Measurements from ENCODE around the gene C1orf52.

The C1orf52 gene

DNA sequence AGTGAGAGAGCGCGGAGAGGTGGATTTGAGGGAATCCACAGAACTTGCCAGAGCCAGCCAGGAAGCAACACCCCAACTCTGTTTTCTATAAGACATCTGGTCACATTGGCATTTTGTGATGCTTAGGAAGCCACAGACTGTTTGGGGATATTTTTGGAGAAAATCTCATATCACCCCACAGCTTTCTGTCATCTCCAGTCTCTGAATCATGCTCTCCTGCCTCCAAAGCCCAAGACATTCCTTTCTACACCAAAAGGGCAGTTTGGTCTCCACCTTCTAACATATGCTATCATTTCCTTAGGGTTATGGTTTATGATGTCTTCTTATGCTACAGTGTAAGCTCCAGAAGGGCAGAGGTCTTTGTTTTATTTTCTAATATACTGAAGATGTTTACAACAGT lies 31.4 kb upstream of the C1orf52 start:
- H3K4me1 ChIP-seq (ENCODE audit: control insufficient read depth, insufficient read depth, low read length): peaks cover 5% of the 10 kb centered on the region
- H3K36me3 ChIP-seq (ENCODE audit: control insufficient read depth, insufficient read depth, low read length): no peaks in the 10 kb centered on the region
- H3K27me3 ChIP-seq (ENCODE audit: control insufficient read depth, insufficient read depth, low read length): no peaks in the 10 kb centered on the region
- no peaks in the 10 kb centered on the region for H3K9me3 ChIP-seq (ENCODE audit: control insufficient read depth, low read length)
- no peak overlapping the region for H3K4me3 ChIP-seq (ENCODE audit: low read length)
- no peak overlapping the region for H3K9ac ChIP-seq (ENCODE audit: low read length)

DNA sequence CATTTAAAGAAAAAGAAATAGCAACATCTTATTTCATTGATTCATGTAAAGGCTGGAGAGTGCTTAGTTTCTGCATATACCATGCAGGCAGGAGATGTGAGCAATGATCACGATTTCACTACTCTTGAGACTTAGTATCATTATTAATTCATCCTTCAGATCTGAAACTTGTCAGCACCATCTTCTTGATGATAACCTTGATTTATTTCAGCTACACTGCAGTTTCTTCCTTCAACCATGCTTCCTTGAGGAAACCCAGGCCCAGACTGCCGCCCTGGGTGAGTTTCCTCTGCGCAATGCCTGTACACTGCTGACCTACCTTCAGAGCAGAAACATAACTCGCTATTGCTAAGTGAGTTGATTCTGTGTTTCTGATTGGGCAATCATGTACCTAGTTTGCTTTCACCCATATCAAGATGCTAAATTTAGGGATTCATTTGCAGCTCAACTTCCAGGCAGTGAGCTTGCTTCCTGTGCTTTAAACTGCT lies 30.4 kb upstream of the C1orf52 start:
- Histone ChIP-seq H3K9ac (ENCODE audit: low read length) (no peak overlapping the region), H3K4me3 (ENCODE audit: low read length) (no peak overlapping the region), H3K4me1 (ENCODE audit: control insufficient read depth, insufficient read depth, low read length) (peaks cover 5% of the 10 kb centered on the region), H3K9me3 (ENCODE audit: control insufficient read depth, low read length) (no peaks in the 10 kb centered on the region), H3K27me3 (ENCODE audit: control insufficient read depth, insufficient read depth, low read length) (no peaks in the 10 kb centered on the region), H3K36me3 (ENCODE audit: control insufficient read depth, insufficient read depth, low read length) (no peaks in the 10 kb centered on the region)

DNA sequence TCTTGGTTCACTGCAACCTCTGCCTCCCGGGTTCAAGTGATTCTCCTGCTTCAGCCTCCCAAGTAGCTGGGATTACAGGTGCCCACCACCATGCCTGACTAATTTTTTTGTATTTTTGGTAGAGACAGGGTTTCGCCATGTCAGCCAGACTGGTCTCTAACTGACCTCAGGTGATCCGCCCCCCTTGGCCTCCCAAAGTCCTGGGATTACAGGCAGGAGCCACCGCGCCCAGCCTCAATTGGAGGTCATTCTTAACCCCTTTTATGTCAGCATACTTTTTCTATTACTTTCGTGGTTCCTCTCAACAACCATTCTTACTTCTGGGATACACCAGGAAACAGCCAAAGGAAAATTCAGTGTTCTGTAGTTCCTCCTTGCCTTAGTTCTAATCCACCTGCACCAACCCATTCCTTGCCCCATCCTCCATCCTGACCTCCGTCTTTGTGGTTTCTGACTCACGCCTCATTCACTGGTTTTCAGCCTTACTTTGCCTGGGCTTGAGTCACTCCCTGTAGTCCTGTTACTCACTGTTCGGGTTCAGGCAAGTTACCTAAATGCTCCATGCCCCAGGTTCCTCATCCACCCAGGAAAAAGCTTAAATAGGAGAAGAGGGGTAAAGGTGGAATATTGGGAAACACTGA lies 29.9 kb upstream of the C1orf52 start:
- Histone ChIP-seq H3K9me3 (ENCODE audit: control insufficient read depth, low read length) (no peaks in the 10 kb centered on the region), H3K27me3 (ENCODE audit: control insufficient read depth, insufficient read depth, low read length) (no peaks in the 10 kb centered on the region), H3K9ac (ENCODE audit: low read length) (no peak overlapping the region), H3K4me1 (ENCODE audit: control insufficient read depth, insufficient read depth, low read length) (peaks cover 5% of the 10 kb centered on the region), H3K36me3 (ENCODE audit: control insufficient read depth, insufficient read depth, low read length) (no peaks in the 10 kb centered on the region), H3K4me3 (ENCODE audit: low read length) (no peak overlapping the region)

DNA sequence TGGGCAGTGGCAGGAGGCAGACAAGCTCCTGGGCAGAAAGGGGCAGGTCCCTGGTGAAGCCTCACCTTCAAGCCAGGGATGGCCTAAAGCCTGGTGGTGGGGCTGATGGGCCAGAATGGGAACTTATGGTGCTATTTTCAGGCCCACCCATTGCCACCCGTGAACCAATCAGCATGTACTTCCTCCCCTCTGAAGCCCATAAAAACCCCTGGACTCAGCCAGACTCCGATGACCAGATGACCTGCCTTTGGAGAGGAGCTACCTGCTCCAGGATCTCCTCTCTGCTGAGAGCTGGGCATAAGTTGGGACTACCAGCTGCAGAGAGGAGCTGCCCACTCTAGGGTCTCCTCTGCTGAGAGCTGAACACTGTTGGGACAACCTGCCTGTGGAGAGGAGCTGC lies 24.7 kb upstream of the C1orf52 start:
- H3K9ac ChIP-seq (ENCODE audit: low read length): no peak overlapping the region
- H3K27me3 ChIP-seq (ENCODE audit: control insufficient read depth, insufficient read depth, low read length): no peaks in the 10 kb centered on the region
- H3K9me3 ChIP-seq (ENCODE audit: control insufficient read depth, low read length): no peaks in the 10 kb centered on the region
- H3K36me3 ChIP-seq (ENCODE audit: control insufficient read depth, insufficient read depth, low read length): no peaks in the 10 kb centered on the region
- no peak overlapping the region for H3K4me3 ChIP-seq (ENCODE audit: low read length)
- H3K4me1 ChIP-seq (ENCODE audit: control insufficient read depth, insufficient read depth, low read length): peaks cover 21% of the 10 kb centered on the region

DNA sequence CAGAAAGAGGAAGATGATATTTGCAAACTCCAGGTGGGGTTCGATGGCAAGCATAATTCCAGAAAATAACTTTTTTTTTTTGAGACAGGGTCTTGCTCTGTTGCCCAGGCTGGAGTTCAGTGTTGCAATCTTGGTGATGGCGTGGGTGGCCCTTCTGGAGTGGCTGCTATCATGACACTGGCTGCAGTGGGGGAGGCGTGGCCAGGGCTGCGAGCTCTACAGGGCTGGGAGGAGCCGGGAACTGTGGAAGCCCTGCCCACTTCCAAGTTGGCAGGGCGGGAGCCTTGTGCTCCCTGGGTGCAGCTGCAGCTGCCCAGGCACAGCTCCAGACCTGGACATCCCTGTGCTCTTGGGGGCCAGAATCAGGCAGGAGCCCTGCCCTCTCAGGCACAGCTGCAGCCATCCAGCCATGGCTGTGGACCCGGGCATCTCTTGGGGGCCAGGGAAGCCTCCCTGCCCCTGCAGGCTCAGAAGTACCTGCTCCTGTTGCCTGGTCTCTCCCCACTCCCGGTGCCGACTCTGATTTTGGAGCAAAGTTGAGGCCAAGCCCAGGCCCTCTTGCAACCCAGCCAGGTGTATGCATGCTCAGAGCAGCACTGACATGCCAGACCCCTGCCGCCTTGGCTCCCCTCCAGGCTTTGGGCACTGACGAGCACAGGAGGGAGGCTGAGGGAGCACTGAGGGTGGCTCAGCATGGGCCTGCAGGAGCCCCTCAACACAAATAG lies 24.2 kb upstream of the C1orf52 start:
- H3K36me3 ChIP-seq (ENCODE audit: control insufficient read depth, insufficient read depth, low read length): no peaks in the 10 kb centered on the region

DNA sequence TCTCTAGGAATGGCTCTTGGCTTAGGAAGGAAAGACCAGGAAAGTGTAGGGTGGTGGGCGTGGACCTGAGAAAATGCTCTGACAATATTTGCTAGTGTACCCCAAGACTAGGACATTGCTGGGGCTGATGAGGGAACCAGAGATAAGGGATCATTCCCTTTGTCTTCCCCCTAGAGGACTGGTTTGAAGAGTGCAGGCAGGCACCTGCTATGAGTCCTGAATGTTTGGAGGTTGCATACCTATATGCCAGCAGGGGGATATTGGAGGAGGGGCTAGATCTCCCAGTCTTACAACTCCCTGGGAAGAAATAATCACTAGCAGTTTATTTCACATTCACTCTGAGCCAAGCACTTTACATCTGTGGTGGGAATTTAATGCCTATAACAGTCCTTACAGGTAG lies 23.0 kb upstream of the C1orf52 start:
- Histone ChIP-seq H3K4me3 (ENCODE audit: low read length) (no peak overlapping the region), H3K36me3 (ENCODE audit: control insufficient read depth, insufficient read depth, low read length) (no peaks in the 10 kb centered on the region), H3K4me1 (ENCODE audit: control insufficient read depth, insufficient read depth, low read length) (peaks cover 24% of the 10 kb centered on the region), H3K9ac (ENCODE audit: low read length) (no peak overlapping the region), H3K27me3 (ENCODE audit: control insufficient read depth, insufficient read depth, low read length) (no peaks in the 10 kb centered on the region), H3K9me3 (ENCODE audit: control insufficient read depth, low read length) (no peaks in the 10 kb centered on the region)

More for the DNA sequence above, 24.2 kb upstream of the C1orf52 start:
- H3K27me3 ChIP-seq (ENCODE audit: control insufficient read depth, insufficient read depth, low read length): no peaks in the 10 kb centered on the region
- peaks cover 26% of the 10 kb centered on the region for H3K4me1 ChIP-seq (ENCODE audit: control insufficient read depth, insufficient read depth, low read length)
- H3K9ac ChIP-seq (ENCODE audit: low read length): no peak overlapping the region
- H3K9me3 ChIP-seq (ENCODE audit: control insufficient read depth, low read length): no peaks in the 10 kb centered on the region
- no peak overlapping the region for H3K4me3 ChIP-seq (ENCODE audit: low read length)

DNA sequence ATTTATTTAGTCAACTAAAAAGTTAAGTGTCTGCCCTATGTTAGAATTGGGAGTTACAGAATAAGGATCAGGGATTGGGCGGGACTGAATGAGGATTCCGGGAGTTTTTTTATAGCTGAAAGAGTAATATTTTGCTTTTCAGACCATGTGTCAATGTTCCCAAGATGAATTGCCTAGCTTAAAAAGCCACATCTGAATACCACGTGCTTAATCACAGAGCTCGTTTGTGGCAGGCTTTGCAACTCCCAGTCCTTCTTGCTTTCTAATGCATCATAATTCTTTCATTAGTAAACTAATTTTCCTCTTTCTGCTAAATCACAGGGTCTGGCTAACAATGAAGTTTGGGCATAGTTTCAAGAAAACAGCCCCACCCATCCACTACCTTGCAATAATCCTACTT lies 21.2 kb upstream of the C1orf52 start:
- Histone ChIP-seq H3K9me3 (ENCODE audit: control insufficient read depth, low read length) (no peaks in the 10 kb centered on the region), H3K27me3 (ENCODE audit: control insufficient read depth, insufficient read depth, low read length) (no peaks in the 10 kb centered on the region), H3K4me3 (ENCODE audit: low read length) (no peak overlapping the region), H3K36me3 (ENCODE audit: control insufficient read depth, insufficient read depth, low read length) (no peaks in the 10 kb centered on the region), H3K4me1 (ENCODE audit: control insufficient read depth, insufficient read depth, low read length) (peaks cover 28% of the 10 kb centered on the region), H3K9ac (ENCODE audit: low read length) (no peak overlapping the region)

DNA sequence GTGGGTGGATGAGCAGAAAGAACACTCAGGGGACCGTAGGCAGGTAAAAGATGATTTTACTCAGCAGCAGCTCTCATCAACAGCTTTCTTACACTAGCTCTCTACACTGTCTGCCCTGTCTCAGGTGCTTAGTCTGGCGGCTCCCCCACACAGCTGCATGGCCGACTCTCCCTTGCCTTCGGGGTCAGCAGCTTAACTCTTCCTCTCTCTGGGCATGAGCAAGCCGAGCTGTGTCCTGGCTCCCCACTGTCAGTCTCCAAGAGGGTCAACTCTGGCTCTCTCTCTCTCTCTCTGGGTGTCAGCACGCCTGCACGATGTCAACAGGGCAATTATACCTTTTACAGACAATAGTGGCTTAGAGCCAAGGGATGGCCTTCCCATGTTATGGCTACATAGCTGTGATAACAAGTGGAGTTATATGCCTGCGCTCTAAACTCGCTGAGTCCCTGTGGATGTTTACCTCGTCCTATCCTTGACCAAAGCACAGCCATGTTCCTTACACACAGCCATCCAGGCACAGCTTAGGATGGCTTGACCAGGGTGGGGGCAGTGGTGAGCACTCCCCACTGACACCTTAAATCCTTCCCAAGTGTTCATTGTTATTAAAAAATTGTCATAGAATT lies 20.1 kb upstream of the C1orf52 start:
- Histone ChIP-seq H3K27me3 (ENCODE audit: control insufficient read depth, insufficient read depth, low read length) (no peaks in the 10 kb centered on the region), H3K36me3 (ENCODE audit: control insufficient read depth, insufficient read depth, low read length) (no peaks in the 10 kb centered on the region), H3K4me1 (ENCODE audit: control insufficient read depth, insufficient read depth, low read length) (peaks cover 28% of the 10 kb centered on the region), H3K9ac (ENCODE audit: low read length) (no peak overlapping the region), H3K9me3 (ENCODE audit: control insufficient read depth, low read length) (no peaks in the 10 kb centered on the region), H3K4me3 (ENCODE audit: low read length) (no peak overlapping the region)

DNA sequence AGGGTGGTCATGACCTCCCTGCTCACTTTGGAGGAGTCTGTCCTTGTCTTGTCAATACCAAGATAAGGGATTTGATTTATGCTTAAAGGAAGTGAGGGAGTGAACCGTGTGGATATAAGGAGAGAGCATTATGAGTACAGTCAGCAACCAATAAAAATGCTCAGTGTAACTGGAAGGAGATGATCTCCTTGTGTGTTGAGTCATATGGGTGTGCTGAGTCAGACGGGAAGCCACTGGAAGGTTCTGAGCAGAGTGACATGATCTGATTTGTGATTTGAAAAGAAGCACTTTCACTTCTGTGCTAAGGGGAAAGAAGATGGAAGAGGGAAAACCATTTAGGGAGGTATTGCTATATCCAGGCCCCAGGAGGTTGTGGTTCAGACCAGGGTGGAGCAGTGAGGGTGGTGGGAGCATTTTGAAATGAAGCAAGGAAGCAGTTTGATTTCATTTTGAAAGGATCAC lies 19.4 kb upstream of the C1orf52 start:
- Histone ChIP-seq H3K9me3 (ENCODE audit: control insufficient read depth, low read length) (no peaks in the 10 kb centered on the region), H3K9ac (ENCODE audit: low read length) (no peak overlapping the region), H3K4me1 (ENCODE audit: control insufficient read depth, insufficient read depth, low read length) (peaks cover 25% of the 10 kb centered on the region), H3K27me3 (ENCODE audit: control insufficient read depth, insufficient read depth, low read length) (no peaks in the 10 kb centered on the region), H3K36me3 (ENCODE audit: control insufficient read depth, insufficient read depth, low read length) (no peaks in the 10 kb centered on the region), H3K4me3 (ENCODE audit: low read length) (no peak overlapping the region)

DNA sequence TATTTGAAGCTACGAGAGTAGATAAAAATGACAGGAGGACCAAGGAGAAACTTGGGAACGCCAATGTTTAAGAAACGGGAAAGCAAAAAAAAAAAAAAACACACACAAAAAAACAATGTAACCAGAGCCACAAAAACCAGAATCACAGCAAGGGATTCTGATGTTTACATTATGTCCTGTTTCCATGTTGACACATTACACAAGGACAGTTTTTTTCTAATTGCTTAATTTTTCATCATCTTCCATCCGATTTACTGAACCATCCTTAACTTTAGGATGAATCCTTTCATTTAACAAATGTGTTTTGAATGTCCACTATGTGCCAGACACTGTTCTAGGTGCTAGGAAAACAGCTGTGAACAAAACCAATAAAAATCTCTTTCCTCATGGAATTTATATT lies 18.3 kb upstream of the C1orf52 start:
- Histone ChIP-seq H3K9ac (ENCODE audit: low read length) (no peak overlapping the region), H3K9me3 (ENCODE audit: control insufficient read depth, low read length) (no peaks in the 10 kb centered on the region), H3K4me1 (ENCODE audit: control insufficient read depth, insufficient read depth, low read length) (peaks cover 18% of the 10 kb centered on the region), H3K36me3 (ENCODE audit: control insufficient read depth, insufficient read depth, low read length) (no peaks in the 10 kb centered on the region), H3K27me3 (ENCODE audit: control insufficient read depth, insufficient read depth, low read length) (no peaks in the 10 kb centered on the region), H3K4me3 (ENCODE audit: low read length) (no peak overlapping the region)

DNA sequence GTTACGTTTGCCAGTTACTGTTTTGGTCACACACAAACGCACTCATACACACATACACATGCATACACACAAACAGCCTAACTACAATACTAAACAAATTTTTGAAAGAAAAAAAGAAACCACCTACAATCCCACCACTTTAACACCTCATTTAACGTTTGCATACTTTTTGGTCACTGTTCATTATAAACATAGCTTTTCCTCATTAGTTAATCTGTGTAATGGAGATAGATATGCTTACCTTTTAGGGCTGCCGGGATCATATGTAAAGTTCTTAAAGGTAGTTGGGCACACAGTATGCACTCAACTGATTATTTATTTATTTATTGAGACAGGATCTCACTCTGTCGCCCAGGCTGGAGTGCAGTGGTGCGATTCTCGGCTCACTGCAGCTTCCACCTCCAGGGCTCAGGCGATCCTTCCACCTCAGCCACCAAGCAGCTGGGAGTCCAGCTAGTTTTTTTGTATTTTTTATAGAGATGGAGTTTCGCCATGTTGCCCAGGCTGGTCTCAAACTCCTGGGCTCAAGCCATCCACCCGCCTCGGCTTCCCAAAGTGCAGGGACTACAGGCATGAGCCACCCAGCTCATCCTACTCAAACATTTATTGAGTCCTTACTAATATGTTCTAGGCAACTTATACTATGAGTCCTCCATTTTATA lies 17.6 kb upstream of the C1orf52 start:
- peak overlapping the region; percentile 64 for H3K9ac ChIP-seq (ENCODE audit: low read length)
- peaks cover 18% of the 10 kb centered on the region for H3K4me1 ChIP-seq (ENCODE audit: control insufficient read depth, insufficient read depth, low read length)
- no peaks in the 10 kb centered on the region for H3K9me3 ChIP-seq (ENCODE audit: control insufficient read depth, low read length)
- no peaks in the 10 kb centered on the region for H3K27me3 ChIP-seq (ENCODE audit: control insufficient read depth, insufficient read depth, low read length)
- peak overlapping the region; percentile 31 for H3K4me3 ChIP-seq (ENCODE audit: low read length)
- no peaks in the 10 kb centered on the region for H3K36me3 ChIP-seq (ENCODE audit: control insufficient read depth, insufficient read depth, low read length)
